Left renal cortex interstitium (tissue), 4 donors: ENCODE results near the gene SLC35B1. TPM values are rescaled to one million over a fixed set of nuclear protein-coding genes. Genes with fewer than 3 reads are reported as not detected.
"Not testable (repeated sequence)": the region's sequence is repeated elsewhere in the genome, so short reads cannot be mapped to it uniquely, and the experiment has no call there.

Experiments
- DNase-seq, 4 donors: peaks; one replicate each; pipeline ENCODE4 v3.0.0-alpha.2; 2013; ENCODE audit warnings: low read depth in 4 of 4, low spot score in 2 of 4, missing footprints in 1 of 4
- polyA plus RNA-seq, 4 donors: library from polyadenylated mRNA; unstranded; fragments of 120-200 nt; gene quantifications; one replicate each; pipeline ENCODE4 v1.2.1, GENCODE V29; 2013; ENCODE audit not compliant: insufficient read length in 4 of 4

Gene SLC35B1
- polyA plus RNA-seq, 4 donors, result 76.8 to 86.2 (median 78.0) TPM

DNA sequence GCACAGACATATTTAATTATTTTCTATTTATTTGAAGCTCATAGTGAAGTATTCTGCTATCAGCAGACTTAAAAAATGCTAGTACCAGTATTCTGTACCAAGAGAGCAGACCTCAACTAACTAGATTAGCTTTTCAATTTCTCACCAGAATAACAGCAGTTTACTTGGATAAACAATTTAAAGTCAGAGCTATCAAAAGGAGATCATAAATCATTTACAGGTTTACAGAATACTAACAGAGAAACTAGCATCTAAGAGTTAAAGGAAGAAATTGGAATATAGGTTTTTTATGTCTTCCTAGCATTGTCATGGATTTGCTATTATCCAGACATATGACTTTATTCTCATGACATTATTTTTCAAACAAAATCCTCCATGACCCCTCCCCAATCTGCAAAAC is 33.3 kb downstream of the SLC35B1 start:
- DNase-seq, result no peak

DNA sequence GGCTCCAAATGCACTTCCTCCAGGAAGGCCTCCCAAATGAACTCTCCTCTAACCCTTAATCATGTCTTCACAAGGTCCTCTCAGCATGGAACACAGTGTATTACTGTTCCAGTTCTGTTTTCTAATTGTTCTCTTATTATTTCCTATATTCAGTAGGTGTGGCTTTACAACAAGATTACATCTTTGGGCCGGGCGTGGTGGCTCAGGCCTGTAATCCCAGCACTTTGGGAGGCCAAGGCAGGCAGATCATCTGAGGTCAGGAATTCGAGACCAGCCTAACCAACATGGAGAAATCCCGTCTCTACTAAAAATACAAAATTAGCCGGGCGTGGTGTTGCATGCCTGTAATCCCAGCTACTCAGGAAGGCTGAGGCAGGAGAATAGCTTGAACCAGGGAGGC is 34.1 kb downstream of the SLC35B1 start:
- not testable (repeated sequence) for DNase-seq

DNA sequence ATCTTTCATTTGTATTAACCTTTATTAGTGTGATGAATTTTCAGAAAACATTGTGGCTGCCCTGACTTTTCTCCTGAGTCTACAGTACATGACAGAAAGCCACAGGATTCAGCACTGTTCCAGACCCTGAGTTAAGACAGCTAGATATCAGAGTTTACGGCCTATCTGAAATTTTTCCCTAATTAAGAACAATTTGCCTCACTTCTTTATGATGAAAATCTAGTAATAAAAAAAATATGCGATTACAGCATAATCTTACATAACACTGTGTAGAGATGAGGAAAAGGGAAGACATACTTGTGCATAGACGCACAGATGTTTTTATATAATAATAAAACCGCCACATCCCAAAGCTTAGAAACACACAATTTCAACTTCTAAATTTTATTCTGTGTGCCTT is 37.1 kb downstream of the SLC35B1 start:
- DNase-seq, result no peak

DNA sequence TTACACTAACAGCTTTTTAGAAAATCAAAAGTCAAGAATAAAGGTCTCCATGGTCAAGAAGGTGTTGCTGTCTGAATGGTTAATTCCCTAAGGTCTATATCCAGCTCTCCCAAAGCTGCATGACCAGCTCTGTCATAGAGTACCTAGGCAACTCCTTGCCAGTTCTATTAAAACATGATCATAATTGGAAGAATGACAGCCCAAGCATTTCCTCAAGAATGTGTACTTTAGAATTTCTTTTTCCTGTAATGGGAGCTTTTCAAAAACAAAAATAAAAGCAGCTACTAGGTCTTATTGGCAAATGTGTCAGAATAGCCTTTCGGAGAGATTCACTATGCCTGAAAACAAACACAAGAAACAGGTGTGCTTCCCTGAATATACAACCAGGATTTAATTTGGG is 37.8 kb downstream of the SLC35B1 start:
- DNase-seq, result no peak

DNA sequence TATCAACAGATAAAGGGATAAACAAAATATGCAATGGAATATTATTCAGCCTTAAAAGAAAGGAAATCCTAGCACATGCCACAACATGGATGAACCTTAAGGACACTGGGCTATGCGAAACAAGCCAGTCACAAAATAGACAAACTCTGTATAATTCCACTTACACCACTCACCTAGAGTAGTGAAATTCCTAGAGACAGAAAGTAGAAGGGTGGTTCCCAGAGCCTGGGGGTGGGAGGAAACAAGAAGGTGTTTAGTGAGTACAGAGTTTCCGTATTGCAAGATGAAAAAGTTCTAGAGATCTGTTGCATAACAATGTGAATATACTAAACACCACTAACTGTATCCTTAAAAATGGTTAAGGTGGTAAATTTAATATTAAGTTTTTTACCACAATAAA is 39.9 kb downstream of the SLC35B1 start:
- DNase-seq, result no peak

DNA sequence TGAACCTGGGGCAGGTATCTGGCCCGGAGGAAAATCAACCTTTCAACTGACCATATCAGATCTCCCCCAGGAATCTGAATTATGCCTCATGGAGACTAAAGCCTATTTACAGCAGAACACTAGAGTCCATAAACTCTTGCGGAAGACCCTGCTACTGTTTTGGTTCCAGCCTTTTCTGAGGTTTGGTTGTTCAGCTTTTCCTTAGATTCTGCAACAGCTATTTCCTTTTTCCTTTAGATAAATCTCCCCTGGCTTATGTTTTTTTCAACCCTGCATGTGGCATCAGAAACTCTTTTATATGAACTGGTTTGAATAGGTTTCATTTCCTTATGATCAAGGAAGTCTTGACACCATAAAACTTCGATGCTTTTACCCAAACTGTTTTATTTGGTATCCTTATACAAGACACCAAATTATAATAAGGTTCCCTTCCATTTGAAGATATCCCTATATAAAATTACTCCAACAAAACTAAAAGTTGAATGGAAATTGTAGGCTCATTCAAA is 43.0 kb downstream of the SLC35B1 start:
- DNase-seq, result no peak

DNA sequence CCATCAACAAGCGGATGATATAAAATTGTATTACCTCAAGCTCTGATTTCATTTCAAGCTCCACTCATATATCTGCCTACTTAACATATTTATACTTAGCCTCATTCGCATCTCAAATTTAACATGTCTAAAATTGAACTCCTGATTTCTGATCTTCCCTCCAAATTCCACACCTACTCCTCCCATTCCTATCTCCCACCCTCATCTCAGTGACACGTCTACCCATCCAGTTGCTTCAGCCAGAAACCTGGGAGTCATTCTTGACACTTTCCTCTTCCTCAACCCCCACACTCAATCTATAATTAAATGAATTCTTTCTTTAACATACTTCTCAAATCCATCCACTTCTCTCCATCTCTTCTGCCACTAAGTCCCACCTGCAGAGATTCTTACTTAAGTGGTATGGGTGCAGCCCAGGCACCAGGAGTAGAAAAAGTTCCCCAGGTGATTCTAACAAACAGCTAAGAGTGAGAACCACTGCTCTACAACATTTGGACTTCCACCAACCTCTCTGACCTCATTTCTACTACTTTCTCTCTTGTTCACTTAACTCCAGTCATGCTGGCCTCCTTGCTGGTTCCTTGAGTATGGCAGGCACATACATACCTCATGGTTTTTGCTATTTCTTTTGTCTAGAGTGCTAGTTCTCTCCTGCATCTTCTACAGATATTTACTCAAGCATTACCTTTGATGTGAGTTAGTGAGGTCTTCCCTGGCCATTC is 47.9 kb downstream of the SLC35B1 start:
- DNase-seq, result no peak

DNA sequence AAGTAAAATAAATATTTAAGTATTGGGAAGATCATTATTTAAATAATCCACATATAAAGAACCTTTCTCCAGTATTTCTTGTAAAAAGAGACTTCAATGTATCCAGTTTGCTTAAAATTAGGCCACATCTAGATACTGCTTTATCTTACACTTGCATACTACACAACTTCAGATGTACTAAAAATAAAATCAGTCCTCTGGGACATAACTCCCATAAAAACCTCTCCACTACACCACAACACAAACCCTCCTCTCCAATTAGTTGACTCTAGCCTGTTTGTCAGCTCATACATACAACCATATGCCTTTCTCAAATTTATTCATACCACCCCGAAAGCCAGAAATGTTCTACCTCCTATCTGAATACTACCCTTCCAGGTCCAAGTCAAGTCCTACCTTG is 51.5 kb downstream of the SLC35B1 start:
- no peak for DNase-seq

Other genes with a start within 250 kb of the SLC35B1 start
- gene NGFR, start 212.7 kb downstream of the SLC35B1 start, polyA plus RNA-seq, result 1 to 10 TPM; 3.6 to 8.9 (median 6.6) TPM
- 1 to 10 TPM in 3 of 4 donors, under 1 TPM in 1; 0.87 to 1.7 (median 1.4) TPM for gene NXPH3, start 132.1 kb downstream of the SLC35B1 start, polyA plus RNA-seq
- gene SPOP, start 29.9 kb downstream of the SLC35B1 start, polyA plus RNA-seq, result 10 to 100 TPM; 62.4 to 79.0 (median 69.9) TPM
- gene FAM117A, start 56.2 kb upstream of the SLC35B1 start, polyA plus RNA-seq, result 10 to 100 TPM; 18.7 to 24.3 (median 19.7) TPM
- 10 to 100 TPM; 44.4 to 53.8 (median 49.8) TPM for gene KAT7, start 80.7 kb upstream of the SLC35B1 start, polyA plus RNA-seq
- 1 to 10 TPM in 1 of 4 donors, under 1 TPM in 1, not detected in 2; 0.96 to 1.1 TPM for gene TAC4, start 140.1 kb upstream of the SLC35B1 start, polyA plus RNA-seq